Endothelial cell of umbilical vein (primary cell): ENCODE results near the gene NEU1. TPM values are rescaled to one million over a fixed set of nuclear protein-coding genes. Genes with fewer than 3 reads are reported as not detected.

Experiments used
- BruUV-seq: library from RNA; stranded (reverse); fragments of 400-500 nt; replicated peaks from 2 replicates; lab custom pipeline; 2021; lab: Mats Ljungman, UMichigan
- CTCF ChIA-PET: fragments of 300-600, 350-600 bp; sonication (Branson Sonifier 250); formaldehyde crosslinking; loops from one replicate; lab custom pipeline; 2021; ENCODE audit warnings: antibody characterized with exemption, inconsistent platforms; lab: Charles Lee
- POLR2A ChIA-PET: fragments of 300-600, 350-600 bp; sonication (Branson Sonifier 250); formaldehyde crosslinking; loops from one replicate; lab custom pipeline; 2021; ENCODE audit warnings: antibody characterized with exemption, inconsistent platforms; lab: Charles Lee
- DNase-seq: peaks from one replicate; pipeline ENCODE4 v3.0.0-alpha.2; 2011; ENCODE audit warnings: low read depth, low spot score
- FAIRE-seq: peaks from 2 replicates; lab custom pipeline; 2011; peaks lifted over from hg19 to GRCh38; lab: Jason Lieb, UNC
- H2AFZ ChIP-seq: 2 replicates; pipeline ENCODE4 v1.6.0; 2012; ENCODE audit warnings: low read depth, low read length, control low read depth, inconsistent platforms
- H3K27ac ChIP-seq: 2 replicates; pipeline ENCODE4 v1.5.1; 2011; ENCODE audit warnings: low read depth, mild to moderate bottlenecking, control low read depth, low read length, moderate library complexity; ENCODE audit not compliant: insufficient read depth
- H3K27me3 ChIP-seq, 2 experiments: 2 replicates each; pipeline versions ENCODE4 v1.6.0 to v1.6.1; 2011; ENCODE audit warnings: low read length in 2 of 2, mixed read lengths in 1 of 2; ENCODE audit not compliant: control insufficient read depth in 2 of 2, insufficient read depth in 2 of 2
- H3K36me3 ChIP-seq, 2 experiments: 2 replicates in 1 of 2; 3 replicates in 1 of 2; pipeline ENCODE4 v1.5.1; 2011; ENCODE audit warnings: low read length in 2 of 2, mild to moderate bottlenecking in 1 of 2, moderate library complexity in 1 of 2; ENCODE audit not compliant: control insufficient read depth in 2 of 2, insufficient read depth in 2 of 2; ENCODE audit errors: extremely low read depth in 1 of 2
- H3K4me1 ChIP-seq: 3 replicates; pipeline ENCODE4 v1.5.1; 2011; ENCODE audit warnings: mild to moderate bottlenecking, low read length; ENCODE audit not compliant: control insufficient read depth, insufficient read depth; ENCODE audit errors: extremely low read depth
- H3K4me2 ChIP-seq: 2 replicates; pipeline ENCODE4 v1.6.1; 2011; ENCODE audit warnings: low read length, control low read depth, mixed read lengths; ENCODE audit not compliant: insufficient read depth
- H3K4me3 ChIP-seq, 3 experiments: fragments of 200-600 bp in 1 of 3; sonication (generic), shearing (Covaris generic) in 1 of 3; replicated peaks in 1 of 3; 2 replicates each; pipeline ENCODE4 v1.5.1; 2011 to 2016; ENCODE audit warnings: control low read depth in 3 of 3, low read length in 3 of 3, mild to moderate bottlenecking in 2 of 3, inconsistent platforms in 1 of 3, low read depth in 1 of 3, moderate library complexity in 1 of 3; ENCODE audit not compliant: insufficient read depth in 1 of 3
- H3K79me2 ChIP-seq: 2 replicates; pipeline ENCODE4 v1.6.0; 2012; ENCODE audit warnings: low read length, inconsistent platforms; ENCODE audit not compliant: control insufficient read depth, insufficient read depth
- H3K9ac ChIP-seq: replicated peaks from 2 replicates; pipeline ENCODE3; 2011; ENCODE audit warnings: low read length, control low read depth; ENCODE audit not compliant: insufficient read depth; ENCODE audit errors: extremely low read depth
- H3K9me1 ChIP-seq: replicated peaks from 3 replicates; pipeline ENCODE4 v1.6.0; 2011; ENCODE audit warnings: mild to moderate bottlenecking, low read length; ENCODE audit not compliant: control insufficient read depth, insufficient read depth; ENCODE audit errors: extremely low read depth
- H3K9me3 ChIP-seq: replicated peaks from 2 replicates; pipeline ENCODE4 v1.5.1; 2012; ENCODE audit warnings: low read length, inconsistent platforms; ENCODE audit not compliant: control insufficient read depth, insufficient read depth
- H4K20me1 ChIP-seq: replicated peaks from 2 replicates; pipeline ENCODE3; 2011; ENCODE audit warnings: mild to moderate bottlenecking, low read length; ENCODE audit not compliant: control insufficient read depth, insufficient read depth; ENCODE audit errors: extremely low read depth
- CTCF ChIP-seq, 2 donors: IDR thresholded peaks; 1 replicate in 1 of 2; 2 replicates in 1 of 2; pipeline ENCODE4 v1.5.1; 2011; ENCODE audit warnings: low read length in 2 of 2, mild to moderate bottlenecking in 2 of 2, moderate library complexity in 2 of 2, control low read depth in 1 of 2, inconsistent platforms in 1 of 2, low read depth in 1 of 2; ENCODE audit not compliant: insufficient read depth in 1 of 2; ENCODE audit errors: extremely low read depth in 1 of 2
- EZH2 ChIP-seq: IDR thresholded peaks from 2 replicates; pipeline ENCODE4 v1.6.1; 2012; ENCODE audit warnings: borderline replicate concordance, low read depth, mild to moderate bottlenecking, moderate library complexity, low read length, inconsistent platforms; ENCODE audit not compliant: severe bottlenecking
- FOS ChIP-seq: IDR thresholded peaks from 2 replicates; pipeline ENCODE4 v1.6.1; 2011; ENCODE audit warnings: mild to moderate bottlenecking, low read length, moderate library complexity, borderline replicate concordance; ENCODE audit not compliant: insufficient read depth
- GATA2 ChIP-seq: IDR thresholded peaks from 2 replicates; pipeline ENCODE4 v1.7.0; 2011; ENCODE audit warnings: low read depth, mild to moderate bottlenecking, moderate library complexity, mixed read lengths, low read length; ENCODE audit not compliant: insufficient read length, insufficient read depth
- JUN ChIP-seq: IDR thresholded peaks from 2 replicates; pipeline ENCODE4 v1.6.1; 2011; ENCODE audit warnings: borderline replicate concordance, low read depth; ENCODE audit not compliant: insufficient read length, insufficient read depth
- MAX ChIP-seq: IDR thresholded peaks from 2 replicates; pipeline ENCODE4 v1.6.1; 2011; ENCODE audit not compliant: insufficient read depth, insufficient read length
- MYC ChIP-seq: IDR thresholded peaks from one replicate; pipeline ENCODE4 v1.6.1; 2011; ENCODE audit warnings: mild to moderate bottlenecking, low read depth, low read length
- POLR2A ChIP-seq: IDR thresholded peaks from 2 replicates; pipeline ENCODE4 v1.6.1; 2012; ENCODE audit warnings: low read depth, mild to moderate bottlenecking, control low read depth, low read length
- POLR2AphosphoS5 ChIP-seq: IDR thresholded peaks from 2 replicates; pipeline ENCODE4 v1.6.1; 2012; ENCODE audit warnings: low read depth, mild to moderate bottlenecking, control low read depth, low read length, moderate library complexity; ENCODE audit not compliant: insufficient read depth
- dilution Hi-C: fragments of 300-500 bp; cut with MboI; formaldehyde crosslinking; loops from one replicate; pipeline ENCODE4 v1.15.0; 2019; ENCODE audit warnings: low sequenced_read_pairs; ENCODE audit not compliant: extremely low pct_ligation_motif_present
- intact Hi-C: fragments of 100-400 bp; cut with micrococcal nuclease; formaldehyde crosslinking; loops from one replicate; pipeline ENCODE4 v1.10.0; 2022
- polyA plus RNA-seq, 4 experiments: library from polyadenylated mRNA; depleted of rRNA in 3 of 4; stranded (reverse) in 3 of 4; unstranded in 1 of 4; fragments of >200 nt; gene quantifications; 2 replicates each; pipeline versions ENCODE4 v1.2.1 to v1.2.3, GENCODE V29; 2011 to 2012; ENCODE audit warnings: missing spikeins in 1 of 4
- total RNA-seq: library from RNA; stranded (reverse); gene quantifications from 2 replicates; pipeline ENCODE4 v1.2.3, GENCODE V29; 2021

The NEU1 gene
- total and polyA plus RNA-seq, 2 donors (not counting 3 experiments of a cell fraction or from before 2014, with no cell fraction given): 62.8 to 111 TPM

- intact Hi-C loops (no loop called here), dilution Hi-C loops (no loop called here)
- Histone ChIP-seq H3K36me3 (peaks cover 8 to 67% of the 10 kb centered on the region in 2 experiments), H2AFZ (no peak overlapping the region), H3K4me1 (no peaks in the 10 kb centered on the region), H3K79me2 (no peaks in the 10 kb centered on the region), H3K9me1 (no peaks in the 10 kb centered on the region), H3K27ac (no peak overlapping the region), H3K9me3 (no peaks in the 10 kb centered on the region), H3K27me3 (no peaks in the 10 kb centered on the region), H3K4me3 (no peak overlapping the region), H3K9ac (no peak overlapping the region), H3K4me2 (no peak overlapping the region), H4K20me1 (no peaks in the 10 kb centered on the region)
- ChIA-PET POLR2A (no interaction called here), CTCF (interaction anchor here (0.8 kb wide), 1 partner anchor 13 kb away, joined by 3 read pairs; the partner anchor contains the start of gene EHMT2)
- DNase-seq (no peak), FAIRE-seq (no peak)
- TF ChIP-seq FOS (no peak), CTCF (IDR thresholded peaks at IDR 0.05; ENCODE audit: extremely low read depth in 1 of 2, insufficient read depth in 1 of 2, low read depth in 1 of 2, low read length in 2 of 2) (no peak), POLR2AphosphoS5 (no peak), EZH2 (no peak), MAX (no peak), JUN (no peak), MYC (no peak), GATA2 (no peak), POLR2A (no peak)
- BruUV-seq: no TSS peak
Measured at GRCh38 chr6:31884528-31885035, 22.0 kb upstream of the NEU1 start.
